Ascending aorta (tissue), 2 donors: Measurements from ENCODE around the gene RALGAPA2. TPM values are rescaled to one million over a fixed set of nuclear protein-coding genes. Genes with fewer than 3 reads are reported as not detected.

Source experiments
- DNase-seq, 2 donors: peaks; one replicate each; pipeline ENCODE4 v3.0.0-alpha.2; 2019; ENCODE audit warnings: low spot score in 2 of 2
- H3K27ac ChIP-seq, 2 donors: fragments of 200-600 bp; sonication (generic); one replicate each; pipeline ENCODE4 v1.5.1; 2016 to 2017; ENCODE audit warnings: mild to moderate bottlenecking in 1 of 2
- H3K27me3 ChIP-seq: fragments of 200-600 bp; sonication (generic); one replicate; pipeline ENCODE4 v1.5.1; 2017
- H3K36me3 ChIP-seq, 2 donors: fragments of 200-600 bp; sonication (generic); one replicate each; pipeline ENCODE4 v1.5.1; 2016
- H3K4me1 ChIP-seq, 2 donors: fragments of 200-600 bp; sonication (generic); one replicate each; pipeline ENCODE4 v1.5.1; 2016 to 2017; ENCODE audit warnings: mild to moderate bottlenecking in 1 of 2
- H3K4me3 ChIP-seq, 2 donors: fragments of 200-600 bp; sonication (generic); one replicate each; pipeline ENCODE4 v1.5.1; 2016 to 2017; ENCODE audit warnings: mild to moderate bottlenecking in 1 of 2
- H3K9me3 ChIP-seq, 2 donors: fragments of 200-600 bp; sonication (generic); one replicate each; pipeline ENCODE4 v1.5.1; 2016
- intact Hi-C: fragments of 100-400 bp; cut with DNase I; formaldehyde crosslinking; loops from one replicate; pipeline ENCODE4 v1.15.1; 2023
- total RNA-seq: library from RNA; depleted of rRNA; stranded (reverse); fragments of >200 nt; gene quantifications from one replicate; pipeline ENCODE4 v1.1.0, GENCODE V29; 2016
- TF ChIP-seq, protein P1 (sequence below), 3 experiments: fragments of 200-600 bp in 2 of 3; fragments of 450-650 bp in 1 of 3; sonication (generic) in 2 of 3; IDR thresholded peaks; one replicate each; pipeline ENCODE4 v1.5.1; 2016 to 2019; ENCODE audit warnings: antibody characterized with exemption in 3 of 3, mild to moderate bottlenecking in 1 of 3, moderate library complexity in 1 of 3

The RALGAPA2 gene
- total RNA-seq, 1 donor from 2014 or later: 68.9 TPM

- intact Hi-C loops: no loop called here
- H3K4me3 ChIP-seq: no peak overlapping the region
- H3K4me1 ChIP-seq: no peaks in the 10 kb centered on the region
- no peak overlapping the region for H3K27ac ChIP-seq
- no peaks in the 10 kb centered on the region for H3K27me3 ChIP-seq
- peaks cover 5 to 10% of the 10 kb centered on the region in 2 donors for H3K36me3 ChIP-seq
- H3K9me3 ChIP-seq: no peaks in the 10 kb centered on the region
- TF ChIP-seq, protein P1, sequence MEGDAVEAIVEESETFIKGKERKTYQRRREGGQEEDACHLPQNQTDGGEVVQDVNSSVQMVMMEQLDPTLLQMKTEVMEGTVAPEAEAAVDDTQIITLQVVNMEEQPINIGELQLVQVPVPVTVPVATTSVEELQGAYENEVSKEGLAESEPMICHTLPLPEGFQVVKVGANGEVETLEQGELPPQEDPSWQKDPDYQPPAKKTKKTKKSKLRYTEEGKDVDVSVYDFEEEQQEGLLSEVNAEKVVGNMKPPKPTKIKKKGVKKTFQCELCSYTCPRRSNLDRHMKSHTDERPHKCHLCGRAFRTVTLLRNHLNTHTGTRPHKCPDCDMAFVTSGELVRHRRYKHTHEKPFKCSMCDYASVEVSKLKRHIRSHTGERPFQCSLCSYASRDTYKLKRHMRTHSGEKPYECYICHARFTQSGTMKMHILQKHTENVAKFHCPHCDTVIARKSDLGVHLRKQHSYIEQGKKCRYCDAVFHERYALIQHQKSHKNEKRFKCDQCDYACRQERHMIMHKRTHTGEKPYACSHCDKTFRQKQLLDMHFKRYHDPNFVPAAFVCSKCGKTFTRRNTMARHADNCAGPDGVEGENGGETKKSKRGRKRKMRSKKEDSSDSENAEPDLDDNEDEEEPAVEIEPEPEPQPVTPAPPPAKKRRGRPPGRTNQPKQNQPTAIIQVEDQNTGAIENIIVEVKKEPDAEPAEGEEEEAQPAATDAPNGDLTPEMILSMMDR (IDR thresholded peaks at IDR 0.05): peak in 2 of 3 experiments; percentile 11 to 34
- DNase-seq: no peak
These were observed 118.3 kb downstream of the RALGAPA2 start for GRCh38 chr20:20594171-20594530.

DNA sequence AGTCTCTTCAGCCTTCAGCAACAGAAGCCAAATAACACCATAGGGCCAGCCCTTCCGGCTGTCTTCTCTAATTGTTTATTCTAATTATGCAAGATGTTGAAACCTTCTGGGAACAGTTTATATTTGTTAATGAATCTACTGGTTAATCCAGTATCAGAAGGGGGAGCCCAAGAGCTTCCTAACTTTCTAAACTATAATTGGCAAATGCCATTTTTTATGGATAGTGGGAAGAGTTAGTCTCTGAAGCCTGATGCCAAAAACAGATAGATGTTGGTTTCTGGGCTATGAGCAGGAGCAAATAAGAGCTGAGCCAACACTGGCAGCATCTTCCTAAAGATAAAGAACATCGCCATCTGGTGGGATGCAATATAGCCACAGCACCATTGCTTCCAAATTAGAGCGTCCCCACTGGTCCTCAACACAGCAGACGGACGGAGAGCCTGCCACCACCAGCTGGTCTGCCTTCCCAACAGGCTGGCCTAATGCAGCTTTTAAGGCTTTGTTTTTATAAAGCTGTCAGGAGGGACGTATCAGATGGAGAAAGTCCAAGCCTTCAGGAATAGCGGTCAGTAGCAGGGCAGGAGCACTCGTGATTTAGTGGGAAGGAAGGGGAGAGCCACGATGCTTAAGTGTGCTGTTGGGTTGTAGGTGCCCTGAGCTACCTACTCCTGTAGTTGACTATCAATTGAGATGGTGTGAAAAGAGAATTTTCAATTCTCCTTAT, 118.8 kb downstream of the RALGAPA2 start:
- no peak for DNase-seq
- TF ChIP-seq, protein P1 (IDR thresholded peaks at IDR 0.05): peak in 2 of 3 experiments; percentile 13 to 24
- no peak overlapping the region for H3K4me3 ChIP-seq
- H3K9me3 ChIP-seq: no peaks in the 10 kb centered on the region
- intact Hi-C loops: no loop called here
- H3K27me3 ChIP-seq: no peaks in the 10 kb centered on the region
- peaks cover 5 to 13% of the 10 kb centered on the region in 2 donors for H3K36me3 ChIP-seq
- no peak overlapping the region for H3K27ac ChIP-seq
- no peaks in the 10 kb centered on the region for H3K4me1 ChIP-seq

DNA sequence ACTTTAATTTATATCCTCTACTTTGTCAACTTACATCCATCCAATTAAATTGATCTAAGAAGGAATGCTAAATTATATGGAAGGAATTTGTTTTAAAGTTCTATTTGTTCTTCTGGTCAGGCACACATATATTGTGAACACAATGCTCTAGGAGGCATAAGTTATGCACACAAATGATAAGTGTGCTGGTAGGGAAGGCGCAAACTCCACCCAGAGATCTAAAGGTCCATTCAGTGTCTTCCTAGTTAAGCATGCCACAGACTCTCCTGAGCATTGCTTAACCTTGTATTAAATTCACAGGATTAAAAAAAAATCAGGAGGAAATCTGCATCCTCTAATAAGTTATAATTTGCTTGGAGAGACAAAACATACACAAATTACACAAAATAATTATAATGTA, 127.3 kb downstream of the RALGAPA2 start:
- DNase-seq: no peak
- Histone ChIP-seq H3K4me1 (no peaks in the 10 kb centered on the region), H3K4me3 (no peak overlapping the region), H3K36me3 (peaks cover 28 to 59% of the 10 kb centered on the region in 2 donors), H3K27ac (no peak overlapping the region), H3K9me3 (no peaks in the 10 kb centered on the region), H3K27me3 (no peaks in the 10 kb centered on the region)
- intact Hi-C loops: no loop called here
- TF ChIP-seq, protein P1 (IDR thresholded peaks at IDR 0.05): no peak

- TF ChIP-seq, protein P1 (IDR thresholded peaks at IDR 0.05): no peak
- Histone ChIP-seq H3K36me3 (peaks cover 28 to 47% of the 10 kb centered on the region in 2 donors), H3K9me3 (no peaks in the 10 kb centered on the region), H3K4me1 (no peaks in the 10 kb centered on the region), H3K4me3 (no peak overlapping the region), H3K27ac (no peak overlapping the region), H3K27me3 (no peaks in the 10 kb centered on the region)
- intact Hi-C loops: no loop called here
- no peak for DNase-seq
These were observed 129.7 kb downstream of the RALGAPA2 start for GRCh38 chr20:20582734-20583133.

GRCh38 chr20:20580139-20580538, 132.3 kb downstream of the RALGAPA2 start:
- Histone ChIP-seq H3K4me3 (no peak overlapping the region), H3K27me3 (no peaks in the 10 kb centered on the region), H3K9me3 (no peaks in the 10 kb centered on the region), H3K4me1 (no peaks in the 10 kb centered on the region), H3K27ac (no peak overlapping the region), H3K36me3 (peaks cover 28 to 39% of the 10 kb centered on the region in 2 donors)
- no peak for DNase-seq
- TF ChIP-seq, protein P1 (IDR thresholded peaks at IDR 0.05): no peak
- intact Hi-C loops: no loop called here
